ENCODE data around the gene CYFIP1.

- no peak for TF ChIP-seq CTCF (IDR thresholded peaks at IDR 0.05)
- TF ChIP-seq POLR2A (IDR thresholded peaks at IDR 0.05) = no peak
Measured at GRCh38 chr15:22936577-22937472, 43.3 kb downstream of the CYFIP1 start.

Measured in heart left ventricle (tissue), 13 donors.